LHCN-M2 (cell line): ENCODE measurements around the gene NUP210. TPM values are rescaled to one million over a fixed set of nuclear protein-coding genes. Genes with fewer than 3 reads are reported as not detected.

Experiments
- DNase-seq: peaks from one replicate; pipeline ENCODE4 v3.0.0-alpha.2; 2012; ENCODE audit warnings: low read depth
- total RNA-seq: library from RNA; depleted of rRNA; stranded (reverse); fragments of >200 nt; gene quantifications from 2 replicates; pipeline ENCODE4 v1.2.3, GENCODE V29; 2014

Gene NUP210
- total RNA-seq, 1 experiment from 2014 or later = not detected

DNA sequence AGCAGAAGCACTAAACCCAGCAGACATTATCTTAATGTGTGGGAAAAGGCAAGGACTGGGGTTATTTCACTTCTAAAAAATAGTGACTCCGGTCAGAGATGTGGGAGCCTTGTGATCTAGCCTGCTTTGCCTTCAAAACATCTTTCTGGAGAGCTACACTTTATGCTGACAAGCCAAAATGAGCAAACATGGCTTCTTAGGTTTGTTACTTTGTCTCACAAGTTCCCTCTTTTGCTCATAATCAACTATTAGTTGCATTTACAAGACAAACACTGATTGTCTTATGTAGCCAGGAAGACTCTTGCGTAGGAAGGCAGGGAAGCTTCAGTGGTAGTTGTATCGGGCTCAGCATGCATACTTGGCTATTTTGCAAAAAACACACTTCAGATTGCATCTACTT lies 129.2 kb downstream of the NUP210 start:
- DNase-seq = no peak

DNA sequence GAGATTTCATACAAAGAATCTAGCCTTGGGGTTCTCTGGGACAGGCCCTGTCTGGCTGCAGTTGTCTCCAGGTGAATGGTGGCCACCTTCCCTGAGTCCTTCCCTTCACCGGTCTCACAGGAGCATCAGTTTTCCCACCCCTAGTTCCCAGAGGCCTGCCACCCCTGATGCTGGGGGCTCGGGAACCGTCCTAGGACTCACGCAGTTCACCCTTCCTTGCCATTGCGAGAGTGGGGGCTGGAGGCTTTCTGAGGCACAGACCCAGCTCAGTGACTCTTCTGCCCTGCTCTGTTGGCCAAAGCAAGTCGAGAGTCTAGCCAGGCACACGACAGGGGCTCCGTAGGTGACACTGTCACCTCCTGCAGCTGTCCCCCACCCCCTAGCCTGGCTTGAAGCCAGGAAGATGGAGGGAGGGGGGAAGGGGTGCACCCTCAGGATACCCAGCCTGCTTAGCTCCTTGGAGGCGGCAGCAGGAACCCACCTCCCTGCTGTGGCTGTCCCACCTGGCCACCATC lies 130.3 kb downstream of the NUP210 start:
- DNase-seq = no peak

DNA sequence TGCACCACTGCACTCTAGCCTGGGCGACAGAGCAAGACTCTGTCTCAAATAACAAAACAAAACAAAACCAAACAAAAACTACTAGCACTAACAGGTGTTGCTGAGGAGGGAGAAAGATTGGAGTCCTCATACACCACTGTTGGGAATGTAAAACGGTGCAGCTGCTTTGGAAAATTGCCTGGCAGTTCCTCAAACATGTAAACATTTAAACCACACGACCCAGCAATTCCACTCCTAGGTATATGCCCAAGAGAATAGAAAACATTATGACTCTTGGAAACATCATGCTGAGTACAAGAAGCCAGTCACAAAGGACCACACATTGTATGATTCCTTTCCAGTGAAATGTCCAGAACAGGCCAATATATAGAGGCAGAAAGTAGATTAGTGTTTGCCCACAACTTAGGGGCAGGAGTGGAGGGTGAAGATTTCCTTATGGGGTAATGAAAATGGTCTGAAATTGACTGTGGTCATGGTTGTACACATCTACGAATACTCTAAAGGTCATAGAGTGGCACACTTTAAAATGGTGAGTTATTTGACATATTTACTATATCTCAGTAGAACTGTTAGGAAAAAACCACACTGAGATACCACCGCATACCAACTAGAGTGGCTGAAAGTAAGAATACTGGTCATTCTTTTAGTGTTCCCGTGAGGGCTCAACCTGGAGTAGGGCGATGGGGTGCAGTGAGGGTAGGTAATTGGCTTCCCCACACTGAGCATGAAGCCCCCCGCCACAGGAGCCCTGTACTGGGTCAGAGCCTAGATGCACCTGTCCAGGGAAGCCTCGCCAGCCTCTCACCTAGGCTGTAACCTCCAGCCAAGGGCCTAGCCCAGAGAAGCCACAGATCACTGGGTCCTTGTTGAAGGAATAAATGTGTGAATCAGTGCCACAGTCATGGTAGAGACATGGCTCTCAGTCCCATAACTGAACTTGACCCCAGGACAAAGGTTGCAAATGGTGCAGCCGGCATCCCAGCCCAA lies 131.1 kb downstream of the NUP210 start:
- DNase-seq = peak; percentile 14

DNA sequence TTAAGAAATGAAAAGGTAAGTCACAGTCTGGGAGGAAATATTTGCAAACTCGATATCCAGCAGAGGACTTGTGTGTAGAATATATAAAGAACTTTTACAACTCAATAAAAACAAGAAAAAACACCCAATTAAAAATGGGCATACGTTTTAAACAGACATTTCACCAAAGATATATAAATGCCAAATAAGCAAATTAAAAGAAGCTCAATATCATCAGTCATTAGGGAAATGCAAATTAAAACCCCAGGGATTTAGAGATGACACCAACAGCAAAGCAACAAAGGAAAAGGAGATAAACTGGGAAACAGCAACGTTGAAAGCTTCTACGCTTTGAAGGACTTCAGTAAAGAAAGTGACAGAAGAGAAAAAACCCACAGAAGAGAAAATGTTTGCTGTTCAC lies 132.3 kb downstream of the NUP210 start:
- no peak for DNase-seq

DNA sequence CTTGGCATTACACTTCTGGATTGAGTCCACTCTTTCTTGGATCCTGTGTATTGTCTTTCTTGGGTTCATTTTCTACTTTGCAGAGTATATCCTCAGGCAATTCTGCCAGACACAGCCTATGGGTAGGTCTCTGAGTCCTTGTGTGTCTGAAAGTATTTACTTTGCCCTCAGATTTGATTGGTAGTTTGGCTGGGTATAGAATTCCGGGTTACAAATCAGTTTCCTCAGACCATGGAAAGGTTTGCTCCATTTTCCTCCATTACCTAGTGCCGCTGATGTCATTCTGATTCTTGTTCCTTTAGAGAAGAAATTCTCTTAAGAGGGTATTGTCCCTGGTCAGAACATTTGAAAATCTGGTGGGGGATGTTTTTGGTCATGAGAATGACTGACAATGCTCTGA lies 133.2 kb downstream of the NUP210 start:
- DNase-seq = no peak

DNA sequence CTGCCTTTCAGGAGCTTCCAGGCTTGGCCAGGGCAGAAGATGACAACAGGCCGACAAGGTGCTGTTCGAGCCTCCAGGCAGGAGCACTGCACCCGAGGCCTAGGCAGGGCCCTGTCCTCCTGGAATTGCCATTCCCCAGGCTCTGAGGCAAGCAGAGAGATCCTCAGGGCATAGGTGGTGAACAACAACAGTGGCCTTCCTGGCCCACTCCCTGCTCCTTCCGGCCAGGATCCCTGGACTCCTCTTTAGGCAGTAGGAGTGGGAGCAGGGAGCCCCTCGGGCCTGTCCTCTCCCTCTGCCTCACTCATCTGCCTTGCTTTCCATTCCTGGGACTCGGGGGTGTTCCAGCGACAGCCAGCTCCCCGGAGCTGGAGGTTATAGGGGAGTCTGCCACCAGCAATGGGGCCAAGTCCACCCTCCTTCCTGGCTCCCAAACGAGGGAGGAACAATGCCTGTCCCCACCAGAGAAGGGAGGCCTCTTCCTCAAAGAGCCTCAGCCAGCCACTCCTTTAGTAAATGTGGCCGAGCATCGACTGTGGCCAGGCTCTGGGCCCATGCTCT lies 135.0 kb downstream of the NUP210 start:
- no peak for DNase-seq

DNA sequence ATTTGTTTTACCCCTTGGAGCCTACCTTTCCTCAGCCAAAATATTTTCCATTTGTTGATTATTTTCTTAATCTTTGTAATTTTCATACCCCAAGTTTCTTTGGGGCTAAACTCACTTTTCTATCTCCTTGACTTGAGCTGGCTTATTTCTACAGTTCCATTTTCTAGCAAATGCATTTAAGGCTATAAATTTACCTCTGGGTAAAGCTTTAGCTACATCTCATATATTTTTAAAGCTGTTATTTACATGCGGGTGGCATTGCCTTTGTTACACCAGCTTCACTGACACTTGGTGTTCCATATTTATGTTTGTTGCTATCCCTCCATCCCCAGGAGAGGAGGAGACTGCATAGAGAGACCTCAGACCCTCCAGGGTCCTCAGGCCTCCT lies 136.3 kb downstream of the NUP210 start:
- no peak for DNase-seq

DNA sequence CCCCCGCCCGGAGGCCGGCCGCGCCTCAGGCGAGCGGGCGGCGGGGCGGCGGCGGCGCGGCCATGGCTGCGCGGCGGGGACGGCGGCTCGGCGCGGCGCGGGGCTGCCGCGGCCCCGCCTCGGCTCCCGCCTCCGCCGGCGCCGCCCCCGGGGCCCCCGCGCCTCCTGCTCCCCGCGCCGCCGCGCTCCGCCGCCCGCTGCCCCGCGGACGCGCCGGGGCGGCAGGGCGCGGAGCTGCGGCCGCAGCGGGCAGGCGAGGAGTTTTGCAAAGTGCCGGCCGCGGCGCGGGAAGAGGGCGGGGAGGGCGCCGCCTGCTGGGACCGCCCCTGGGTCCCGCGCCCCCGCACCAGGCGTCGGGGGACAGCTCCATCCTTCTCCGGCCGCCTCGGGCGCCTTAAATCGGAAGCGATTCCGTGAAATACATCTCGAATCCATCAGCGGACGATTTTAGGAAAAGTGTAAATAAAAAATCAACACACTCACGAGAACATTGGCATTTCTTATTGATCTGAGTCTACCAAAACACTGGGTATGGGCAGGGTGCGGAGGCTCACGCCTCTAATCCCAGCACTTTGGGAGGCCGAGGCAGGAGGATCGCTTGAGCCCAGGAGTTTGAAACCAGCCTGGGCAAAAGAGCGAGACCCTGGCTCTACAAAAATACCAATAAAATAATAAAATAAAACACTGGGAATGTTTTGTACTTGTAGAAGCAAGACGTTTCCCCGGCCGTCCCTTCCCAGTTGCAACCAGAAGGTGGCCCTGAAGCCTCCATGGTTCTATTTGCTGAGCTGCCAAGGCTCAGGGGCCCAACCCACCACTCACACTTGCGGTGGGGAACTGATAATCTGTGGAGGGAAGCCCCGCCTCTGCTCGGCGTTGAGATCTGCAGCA lies 136.9 kb downstream of the NUP210 start:
- no peak for DNase-seq

DNA sequence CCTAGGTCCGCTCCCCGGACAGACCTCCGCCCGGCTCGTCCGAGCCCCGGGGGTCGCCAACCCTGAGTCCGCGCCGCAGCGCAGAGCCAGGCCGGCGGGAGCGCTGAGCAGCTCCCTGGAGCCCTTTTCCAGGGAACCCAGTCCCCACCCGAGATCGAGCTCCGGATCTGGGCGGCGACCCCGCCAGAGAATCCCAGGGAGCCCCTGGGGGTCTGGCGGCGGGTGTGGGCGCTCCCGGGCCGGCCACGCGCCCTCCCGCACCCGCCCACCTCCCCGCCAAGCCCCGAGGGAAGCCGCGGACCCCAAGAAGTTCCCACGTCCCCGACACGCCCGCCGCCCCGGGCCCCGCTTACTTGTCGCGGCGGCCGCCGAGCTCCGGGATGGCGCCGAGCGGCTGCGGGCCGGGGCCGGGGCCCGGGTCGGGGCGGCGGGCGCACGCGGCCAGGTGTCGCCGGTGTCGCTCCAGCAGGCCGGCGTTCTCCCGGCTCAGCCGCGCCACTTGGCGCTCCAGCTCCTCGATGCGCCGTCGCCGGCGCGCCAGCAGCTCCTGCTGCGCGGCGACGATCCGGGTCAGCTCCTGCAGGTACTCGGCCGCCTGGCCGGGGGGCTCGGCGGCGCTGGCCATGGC lies 137.7 kb downstream of the NUP210 start:
- no peak for DNase-seq

DNA sequence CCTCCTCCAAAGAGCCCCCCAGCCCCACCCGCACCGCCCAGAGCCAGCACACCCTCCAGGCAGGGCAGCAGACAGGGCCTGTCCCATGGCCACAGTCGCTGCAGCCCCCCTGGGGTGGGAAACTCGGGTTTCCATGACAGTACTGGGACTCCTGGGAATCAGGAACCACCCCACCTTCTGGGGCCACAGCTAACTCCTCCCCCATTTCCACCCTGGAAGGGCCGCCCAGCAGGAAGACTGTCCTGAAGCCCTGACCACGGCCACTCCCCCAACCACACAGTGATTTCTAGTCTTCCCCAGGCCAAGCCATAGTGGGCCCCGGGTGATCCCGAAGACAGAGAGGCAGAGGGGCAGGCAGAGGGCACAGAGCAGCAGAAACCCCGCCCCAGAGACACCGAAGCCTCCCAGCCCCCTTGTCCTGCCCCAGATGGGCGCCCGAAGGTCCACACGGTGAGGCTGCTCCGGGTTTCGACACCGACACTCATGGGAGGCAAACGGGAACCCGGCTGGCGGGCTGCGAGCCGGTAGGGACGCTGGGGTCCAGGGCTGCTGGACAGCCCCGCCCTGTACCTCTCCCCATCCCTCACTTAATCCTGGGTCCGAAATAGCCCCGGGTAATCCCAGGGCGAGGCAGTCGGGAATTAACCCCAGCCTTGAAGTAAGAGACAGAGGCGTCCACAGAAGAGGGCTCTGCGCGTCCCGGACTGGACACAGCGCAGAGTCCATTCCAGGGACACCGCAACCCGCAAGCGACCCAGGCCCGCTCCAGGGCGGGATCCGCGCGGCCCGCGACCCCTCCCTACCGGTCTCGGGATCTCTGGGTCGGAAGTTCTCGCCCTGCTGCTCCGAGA lies 138.4 kb downstream of the NUP210 start:
- DNase-seq = no peak

DNA sequence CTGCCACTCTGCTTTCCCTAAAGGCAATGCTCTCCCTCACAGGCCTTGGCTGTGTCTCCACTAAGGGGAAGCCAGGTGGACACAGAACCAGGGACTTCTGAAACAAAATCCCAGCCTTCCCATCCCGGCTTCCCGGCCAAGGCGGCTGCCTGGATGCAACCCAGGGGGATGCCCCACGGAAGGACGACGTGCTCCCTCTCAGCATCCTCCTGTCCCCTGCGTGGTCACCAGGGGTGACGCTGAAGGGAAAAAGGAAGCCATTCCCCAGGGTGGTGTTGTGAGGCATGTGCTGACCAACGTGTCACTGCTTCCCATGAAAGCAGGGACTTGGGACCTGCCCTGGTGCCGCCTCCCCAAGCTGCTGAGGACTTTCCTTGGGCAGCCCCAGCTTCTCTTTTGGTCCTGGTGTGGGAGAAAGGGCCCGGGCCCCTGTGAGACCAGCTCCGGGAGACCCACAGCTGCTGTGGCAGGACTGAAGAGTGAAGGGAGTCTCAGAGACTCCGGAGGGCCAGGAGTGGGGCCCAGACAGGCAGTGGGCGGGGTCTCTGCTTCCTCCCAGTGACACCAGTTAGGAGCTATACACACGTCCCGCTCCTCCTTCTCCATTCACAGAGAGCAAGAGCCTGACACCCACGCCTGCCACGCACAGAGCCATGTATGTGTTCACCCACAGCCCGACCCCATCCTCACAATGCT lies 139.2 kb downstream of the NUP210 start:
- no peak for DNase-seq

DNA sequence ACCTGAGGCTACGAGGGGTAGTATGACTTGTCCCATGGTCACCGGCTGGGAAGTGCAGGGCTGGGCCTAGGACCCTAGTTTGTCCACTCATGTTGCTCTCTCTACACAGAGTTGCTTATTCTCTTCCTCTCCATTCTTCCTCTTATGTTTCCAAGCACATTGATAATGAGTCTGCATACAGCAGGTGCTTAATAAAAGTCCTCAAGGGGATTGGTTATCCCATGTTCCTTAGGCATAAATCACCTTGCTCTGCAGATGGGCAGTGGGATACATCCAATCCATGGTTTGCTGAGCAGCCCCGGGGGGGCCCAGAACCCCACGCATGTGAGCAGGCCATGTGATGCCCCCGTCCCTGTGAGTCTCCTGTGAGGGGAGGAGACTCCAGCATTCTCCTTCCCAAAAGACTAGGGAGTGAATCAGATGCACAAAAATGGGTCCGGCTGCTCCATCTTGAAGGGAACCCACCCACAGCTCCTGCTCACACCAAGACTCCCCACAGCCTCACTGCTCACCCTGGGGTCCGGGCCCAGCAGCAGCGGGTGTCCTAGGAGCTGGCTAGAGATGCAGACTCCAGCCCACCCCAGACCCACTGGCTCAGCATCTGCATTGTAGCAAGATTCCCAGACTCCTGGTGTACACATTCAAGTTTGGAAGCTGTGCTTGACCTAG lies 139.9 kb downstream of the NUP210 start:
- DNase-seq = no peak

DNA sequence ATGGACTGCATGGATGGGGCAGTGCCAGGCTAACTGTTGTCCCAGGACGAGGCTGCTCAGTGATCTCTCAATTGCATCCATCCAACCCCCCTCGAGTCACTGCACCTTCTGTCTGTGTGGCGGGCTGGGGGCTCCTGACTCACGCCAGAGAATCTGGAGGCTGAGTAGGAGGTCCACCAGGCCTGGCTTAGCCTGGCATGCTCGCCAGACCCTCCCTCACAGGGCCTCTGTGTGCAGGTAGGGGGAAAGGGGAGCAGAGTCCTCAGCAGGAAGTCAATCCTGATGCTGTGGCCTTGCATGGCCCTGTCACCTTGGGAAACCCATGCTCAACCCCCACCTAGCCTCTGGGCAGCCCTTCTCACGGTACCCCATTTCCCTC lies 140.6 kb downstream of the NUP210 start:
- no peak for DNase-seq

DNA sequence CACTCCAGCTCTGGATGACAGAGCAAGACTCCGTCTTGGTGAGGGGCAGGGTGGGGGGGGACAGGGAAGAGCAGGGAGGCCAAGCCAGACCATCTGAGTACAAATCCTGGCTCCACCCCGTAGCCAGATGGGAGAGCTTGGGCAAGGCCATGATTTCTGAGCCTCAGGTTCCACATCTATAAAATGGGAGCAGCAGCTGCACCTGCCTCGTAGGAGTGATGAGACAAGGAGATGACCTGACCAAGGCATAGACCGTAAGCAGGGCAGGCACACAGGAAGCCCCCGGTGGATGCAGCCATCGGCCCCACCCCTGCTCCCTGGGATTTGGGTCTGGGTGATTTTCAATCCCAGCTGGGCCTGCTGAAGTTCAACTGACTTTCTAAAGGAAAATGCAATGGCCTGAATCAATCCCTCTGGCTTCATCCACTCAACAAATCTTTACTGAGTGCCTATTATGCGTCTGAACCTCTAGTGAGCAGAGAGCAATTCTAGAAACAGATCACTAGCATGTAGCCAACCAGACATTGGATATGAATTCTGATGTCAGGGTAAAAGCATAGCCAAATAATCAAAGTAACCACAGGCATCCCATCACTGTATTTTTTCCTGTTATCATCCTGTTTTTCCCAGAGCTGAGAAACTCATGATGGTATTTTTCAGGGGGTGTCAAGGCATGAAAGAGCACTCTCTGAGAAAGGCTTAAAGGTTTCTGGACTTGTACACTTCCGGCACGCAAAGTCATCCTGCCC lies 141.2 kb downstream of the NUP210 start:
- no peak for DNase-seq

DNA sequence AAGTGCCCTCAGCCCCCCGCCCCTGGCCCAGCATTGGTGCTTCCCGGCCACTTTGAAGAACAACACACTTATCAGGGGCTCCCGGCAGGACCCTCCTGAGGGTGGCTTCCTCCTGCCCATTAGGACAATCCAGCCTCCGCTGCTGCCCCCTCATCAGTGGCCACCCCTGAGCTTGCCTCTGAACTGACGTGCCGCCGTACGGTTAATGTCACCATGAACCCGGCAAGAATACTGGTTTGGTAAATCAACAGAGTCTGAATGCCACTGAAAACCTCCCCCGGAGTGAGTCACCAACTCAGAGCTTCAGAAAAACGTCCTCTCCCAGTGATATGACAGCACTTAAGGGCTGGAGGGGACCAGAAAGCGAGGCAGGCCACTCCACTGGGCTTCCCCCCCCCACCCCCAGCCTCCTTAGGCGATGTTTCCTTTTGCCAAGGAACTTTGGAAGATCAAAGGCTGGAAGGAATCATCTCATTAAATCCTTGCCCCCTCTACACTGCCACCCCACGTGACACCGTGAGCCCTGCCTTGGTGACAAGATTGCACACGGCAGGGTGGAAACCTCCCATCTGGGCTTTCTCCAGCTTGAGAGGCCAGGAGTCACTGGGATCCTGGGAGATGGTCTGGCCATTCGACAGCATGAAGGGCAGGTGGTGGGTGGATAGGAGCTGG lies 142.1 kb downstream of the NUP210 start:
- no peak for DNase-seq

DNA sequence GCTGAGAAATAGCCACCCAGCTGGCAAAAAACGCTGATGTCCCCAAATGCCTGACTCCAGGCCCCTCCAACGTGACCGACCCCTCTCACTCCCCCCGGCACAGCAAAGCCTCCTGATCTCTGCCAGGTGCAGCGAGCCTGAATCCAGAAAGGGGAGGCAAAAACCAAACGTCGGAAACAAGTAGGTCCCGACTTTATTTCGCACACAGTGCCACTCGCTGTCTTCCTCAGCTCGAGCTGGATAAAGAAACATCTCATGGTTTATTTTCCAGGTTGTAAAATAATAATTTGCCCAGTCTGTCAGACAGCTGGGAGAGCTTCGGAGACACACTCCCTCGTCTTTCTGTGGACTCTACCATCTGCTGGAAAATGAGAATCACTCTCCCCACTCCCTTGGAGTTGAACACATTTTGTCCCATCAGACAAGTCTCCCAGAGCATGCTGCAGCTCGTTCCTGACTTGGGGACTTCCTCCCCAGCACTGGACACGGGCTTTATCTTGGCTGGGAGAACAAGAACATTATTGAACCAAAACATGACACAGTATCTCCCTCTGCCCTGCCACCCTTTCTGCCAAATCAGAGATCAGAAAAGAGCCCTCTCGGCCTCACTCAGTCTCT lies 142.8 kb downstream of the NUP210 start:
- DNase-seq = no peak

DNA sequence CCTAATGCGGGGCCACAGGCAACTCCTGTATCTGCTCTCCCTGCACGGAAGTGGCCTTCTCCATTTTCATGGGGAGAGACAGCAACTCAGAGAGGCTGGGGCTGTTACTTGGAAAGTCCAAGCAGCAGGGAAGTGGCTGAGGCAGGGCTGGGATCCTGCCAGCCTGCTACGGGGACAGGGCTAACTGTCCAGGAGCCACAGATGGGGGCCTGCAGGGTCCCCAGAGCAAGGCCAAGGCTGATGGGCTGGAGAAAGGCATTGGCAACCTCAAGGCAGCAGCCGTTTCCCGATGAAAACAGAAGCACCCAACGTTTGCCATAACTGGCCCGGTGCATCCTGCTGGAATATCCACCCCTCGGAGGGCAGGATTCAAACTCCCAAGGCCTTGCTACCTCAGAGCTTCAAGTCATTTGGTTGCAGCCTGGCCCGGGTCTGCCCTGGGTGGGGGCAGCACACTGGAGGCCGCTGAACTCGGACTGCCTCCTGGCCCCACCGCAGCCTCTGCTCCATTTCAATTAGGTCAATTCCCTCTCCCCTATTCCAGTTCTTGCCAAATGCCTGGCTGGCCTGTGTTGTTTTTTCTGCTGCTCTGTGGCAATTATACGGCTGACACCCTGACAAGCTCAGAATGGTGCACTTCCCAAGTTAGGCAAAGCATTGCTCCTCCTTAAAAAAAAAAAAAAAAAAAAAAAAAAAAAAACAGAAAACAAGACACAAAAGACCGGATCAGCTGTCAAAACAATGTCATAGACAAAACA lies 143.5 kb downstream of the NUP210 start:
- DNase-seq = no peak
